ENCODE measurements around the gene LRRC74A. TPM values are rescaled to one million over a fixed set of nuclear protein-coding genes. Genes with fewer than 3 reads are reported as not detected.

The LRRC74A gene
- total and polyA plus RNA-seq, 2 experiments from 2014 or later, result not detected

GRCh38 chr14:76827696-76828296 is 1.6 kb downstream of the LRRC74A start:
- TF ChIP-seq JUNB (IDR thresholded peaks at IDR 0.05; ENCODE audit: unreplicated experiment) (no peak), ZNF114 (CRISPR knock-in tag; IDR thresholded peaks at IDR 0.05) (no peak), ZNF462 (CRISPR knock-in tag; IDR thresholded peaks at IDR 0.05) (no peak), ZNF331 (CRISPR knock-in tag; IDR thresholded peaks at IDR 0.05; ENCODE audit: low read depth) (no peak), ETS1 (IDR thresholded peaks at IDR 0.05) (no peak), REST (IDR thresholded peaks at IDR 0.05; ENCODE audit: unreplicated experiment) (no peak)
- Histone ChIP-seq H3K27ac (ENCODE audit: low read depth) (no peak overlapping the region), H3F3A (replicated peaks; ENCODE audit: low read depth) (no peaks in the 10 kb centered on the region), H2AFZ (peak overlapping the region; percentile 96), H3K4me2 (no peak overlapping the region), H3K79me2 (replicated peaks; ENCODE audit: insufficient read depth) (no peaks in the 10 kb centered on the region), H3K4me3 (no peak overlapping the region), H3K4me1 (ENCODE audit: insufficient read depth) (peaks cover 20% of the 10 kb centered on the region), H3K27me3 (ENCODE audit: insufficient read depth) (no peaks in the 10 kb centered on the region), H3K36me3 (ENCODE audit: insufficient read depth) (no peaks in the 10 kb centered on the region), H4K20me1 (replicated peaks; ENCODE audit: insufficient read depth) (no peaks in the 10 kb centered on the region), H3K9me2 (ENCODE audit: insufficient read depth) (peaks cover 4% of the 10 kb centered on the region; the same call in 1 of the 2 replicates)
- ATAC-seq (peak; percentile 74), DNase-seq (ENCODE audit: low spot score) (peak; percentile 18)
- Mint-ChIP-seq H3K36me3 (ENCODE audit: low read depth) (no peaks in the 10 kb centered on the region), H3K4me1 (peaks cover 26% of the 10 kb centered on the region), H3K9me3 (no peaks in the 10 kb centered on the region), H3K27me3 (ENCODE audit: insufficient read depth, low read depth, poor library complexity) (peaks cover 7% of the 10 kb centered on the region), H3K4me3 (peak overlapping the region; percentile 2; the same call in 1 of the 3 replicates), H3K27ac (no peak overlapping the region)
